ENCODE measurements around the gene PANK4. TPM values are rescaled to one million over a fixed set of nuclear protein-coding genes. Genes with fewer than 3 reads are reported as not detected.
A peak's percentile ranks its signal among the peaks of the same experiment; 100 is the strongest.

PANK4 gene
- total and polyA plus RNA-seq, 9 of the 15 experiments (the other 6 are each of a cell fraction or from before 2014, with no cell fraction given) = 0.93 to 55.6 (median 31.5) TPM

DNA sequence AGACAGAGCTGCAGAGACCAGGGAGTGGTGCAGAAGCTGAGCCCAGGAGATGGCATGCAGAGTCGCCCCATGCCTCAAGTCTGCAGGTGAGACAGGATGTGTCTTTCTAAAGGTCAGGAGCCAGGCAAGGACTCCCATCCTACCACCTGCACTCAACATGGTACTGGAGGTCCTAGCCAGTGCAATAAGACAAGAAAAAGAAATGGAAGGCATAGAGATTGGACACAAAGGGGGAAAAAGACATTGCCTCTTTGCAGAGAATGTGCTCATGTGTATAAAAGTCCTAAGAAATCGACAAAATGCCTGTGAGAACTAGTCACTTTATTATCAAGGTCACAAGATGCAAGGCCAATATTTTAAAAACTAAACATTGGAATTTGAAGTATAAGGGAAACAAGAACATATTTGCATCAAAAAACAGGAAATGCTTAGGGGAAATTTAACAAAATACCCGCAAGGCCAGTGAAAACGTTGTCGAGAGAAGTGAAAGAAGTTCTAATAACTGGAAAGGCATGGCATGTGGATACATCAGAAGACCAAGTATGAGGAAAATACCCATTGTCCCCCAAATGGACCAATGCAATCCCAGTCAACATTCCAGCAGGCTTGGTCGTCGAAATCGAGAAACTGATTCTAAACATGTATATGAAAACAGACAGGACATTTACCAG lies 47.0 kb upstream of the PANK4 start:
- TF ChIP-seq GTF2F1 (IDR thresholded peaks at IDR 0.05; ENCODE audit: low read depth, low read length) = no peak
- 0 out of 2 replicates have a peak, but pooled peaks have one; percentile 56 for TF ChIP-seq TRIM28 (IDR thresholded peaks at IDR 0.05)
- peak in 1 of 2 experiments; percentile 30; a peak in 1 of 3 replicates for TF ChIP-seq CBX3 (IDR thresholded peaks at IDR 0.05; ENCODE audit: borderline replicate concordance in 1 of 2, low read length in 2 of 2)
- TF ChIP-seq, protein P1, sequence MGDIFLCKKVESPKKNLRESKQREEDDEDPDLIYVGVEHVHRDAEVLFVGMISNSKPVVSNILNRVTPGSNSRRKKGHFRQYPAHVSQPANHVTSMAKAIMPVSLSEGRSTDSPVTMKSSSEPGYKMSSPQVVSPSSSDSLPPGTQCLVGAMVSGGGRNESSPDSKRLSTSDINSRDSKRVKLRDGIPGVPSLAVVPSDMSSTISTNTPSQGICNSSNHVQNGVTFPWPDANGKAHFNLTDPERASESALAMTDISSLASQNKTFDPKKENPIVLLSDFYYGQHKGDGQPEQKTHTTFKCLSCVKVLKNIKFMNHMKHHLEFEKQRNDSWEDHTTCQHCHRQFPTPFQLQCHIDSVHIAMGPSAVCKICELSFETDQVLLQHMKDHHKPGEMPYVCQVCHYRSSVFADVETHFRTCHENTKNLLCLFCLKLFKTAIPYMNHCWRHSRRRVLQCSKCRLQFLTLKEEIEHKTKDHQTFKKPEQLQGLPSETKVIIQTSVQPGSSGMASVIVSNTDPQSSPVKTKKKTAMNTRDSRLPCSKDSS (IDR thresholded peaks at IDR 0.05; ENCODE audit: low read depth, partially characterized antibody) = peak; percentile 47
- TF ChIP-seq MBD2 (IDR thresholded peaks at IDR 0.05; ENCODE audit: borderline replicate concordance, low read depth) = no peak
- TF ChIP-seq FIP1L1 (IDR thresholded peaks at IDR 0.05; ENCODE audit: low read depth, low read length, poor library complexity, severe bottlenecking) = no peak
- H3K9ac ChIP-seq (ENCODE audit: insufficient read depth in 1 of 2, low read depth in 2 of 2, low read length in 2 of 2) = no peak overlapping the region
- no peaks in the 10 kb centered on the region for H3K36me3 ChIP-seq (ENCODE audit: control insufficient read depth, insufficient read depth, low read length)
- ATAC-seq (no peak), FAIRE-seq (no peak), DNase-seq (ENCODE audit: extremely low read depth in 1 of 4, low spot score in 3 of 4) (no peak)
- no peaks in the 10 kb centered on the region for H4K20me1 ChIP-seq (replicated peaks; ENCODE audit: control insufficient read depth, insufficient read depth, low read length)
- in situ Hi-C loops (cut with MboI) = no loop called here
- ChIA-PET CTCF (ENCODE audit: low intra/inter-chr PET ratio) (no interaction called here), POLR2A (interaction anchor here (1.1 to 1.4 kb wide), 2 partner anchors 8 to 11 kb away, joined by 3 to 4 read pairs; no protein-coding TSS in a partner anchor)
- no peak overlapping the region for H2AFZ ChIP-seq (ENCODE audit: low read depth, low read length)
- no peaks in the 10 kb centered on the region for H3K9me1 ChIP-seq (ENCODE audit: control insufficient read depth, insufficient read depth, low read length)
- no peak overlapping the region for H3K27ac ChIP-seq (ENCODE audit: extremely low read depth, low read depth, low read length)
- peaks cover 6 to 26% of the 10 kb centered on the region in 2 experiments; a peak in 3 of 5 replicates for H3K4me1 ChIP-seq (replicated peaks in 1 of 2; ENCODE audit: control insufficient read depth in 2 of 2, insufficient read depth in 2 of 2, low read length in 2 of 2)
- no peak overlapping the region for H3K4me2 ChIP-seq (ENCODE audit: insufficient read depth, low read length)
- intact Hi-C loops (cut with micrococcal nuclease) = no loop called here
- peaks cover 10% of the 10 kb centered on the region for H3K9me3 ChIP-seq (replicated peaks; ENCODE audit: control insufficient read depth, insufficient read depth, low read depth, low read length)
- no TSS peak for BruUV-seq (replicated peaks)
- 0% methylated on average over 8 of the region's 8 CpGs for WGBS (ENCODE audit: insufficient coverage, low coverage, missing lambda C conversion rate)
- no peak overlapping the region for H3K4me3 ChIP-seq
- peaks cover 31 to 51% of the 10 kb centered on the region in 2 experiments for H3K27me3 ChIP-seq (ENCODE audit: control insufficient read depth in 2 of 2, insufficient read depth in 2 of 2, low read length in 2 of 2)
- H3K79me2 ChIP-seq (ENCODE audit: control insufficient read depth, insufficient read depth, low read length) = no peaks in the 10 kb centered on the region
